Uterus (tissue), 4 donors: Measurements from ENCODE around the gene SLC22A15. TPM values are rescaled to one million over a fixed set of nuclear protein-coding genes. Genes with fewer than 3 reads are reported as not detected.
"Not testable (repeated sequence)": the region's sequence is repeated elsewhere in the genome, so short reads cannot be mapped to it uniquely, and the experiment has no call there.

Experiments
- DNase-seq, 2 donors: peaks; one replicate each; pipeline ENCODE4 v3.0.0-alpha.2; 2019 to 2020
- H3K27ac ChIP-seq, 2 donors: fragments of 200-600 bp; sonication (generic); 1 replicate in 1 of 2; 2 replicates in 1 of 2; pipeline ENCODE4 v1.5.1; 2016 to 2018
- H3K27me3 ChIP-seq, 2 donors: fragments of 200-600 bp; sonication (generic); one replicate each; pipeline ENCODE4 v1.5.1; 2018 to 2019; ENCODE audit warnings: control low read depth in 1 of 2
- H3K36me3 ChIP-seq, 2 donors: fragments of 200-600 bp; sonication (generic); one replicate each; pipeline ENCODE4 v1.5.1; 2019; ENCODE audit warnings: control low read depth in 1 of 2
- H3K4me1 ChIP-seq, 2 donors: fragments of 200-600 bp; sonication (generic); one replicate each; pipeline ENCODE4 v1.5.1; 2018 to 2019; ENCODE audit warnings: control low read depth in 1 of 2
- H3K4me3 ChIP-seq, 2 donors: fragments of 200-600 bp; sonication (generic); 1 replicate in 1 of 2; 2 replicates in 1 of 2; pipeline ENCODE4 v1.5.1; 2018 to 2019; ENCODE audit warnings: mild to moderate bottlenecking in 1 of 2
- H3K9me3 ChIP-seq, 2 donors: fragments of 200-600 bp; sonication (generic); one replicate each; pipeline ENCODE4 v1.5.1; 2019; ENCODE audit warnings: control low read depth in 1 of 2
- CTCF ChIP-seq, 4 experiments: fragments of 200-600 bp in 2 of 4; fragments of 450-650 bp in 2 of 4; sonication (generic) in 2 of 4; IDR thresholded peaks; one replicate each; pipeline ENCODE4 v1.5.1; 2016 to 2019; ENCODE audit warnings: antibody characterized with exemption in 4 of 4, mild to moderate bottlenecking in 2 of 4, moderate library complexity in 1 of 4
- POLR2A ChIP-seq, 2 donors: fragments of 450-650 bp; IDR thresholded peaks; one replicate each; pipeline ENCODE4 v1.6.1; 2016; ENCODE audit warnings: antibody characterized with exemption in 2 of 2, mild to moderate bottlenecking in 1 of 2, moderate library complexity in 1 of 2
- intact Hi-C: fragments of 100-400 bp; cut with DNase I; formaldehyde crosslinking; loops from one replicate; pipeline ENCODE4 v1.15.1; 2023; ENCODE audit warnings: low total_unique reads
- total RNA-seq, 4 donors: library from RNA; depleted of rRNA in 3 of 4; stranded (reverse); fragments of >200 nt in 3 of 4; gene quantifications; one replicate each; pipeline versions ENCODE4 v1.1.0 to v1.2.4, GENCODE V29; 2014 to 2023
- donor health status: DM: yes; HTN: yes; CAD: no.

Gene SLC22A15
- total RNA-seq, 4 donors from 2014 or later: 2.0 to 7.8 (median 3.8) TPM; not detected in 1

GRCh38 chr1:115989699-115990098, 13.4 kb downstream of the SLC22A15 start:
- no peak for DNase-seq
- no peaks in the 10 kb centered on the region for H3K27me3 ChIP-seq
- no peak for TF ChIP-seq CTCF (IDR thresholded peaks at IDR 0.05)
- TF ChIP-seq POLR2A (IDR thresholded peaks at IDR 0.05): no peak
- no peak overlapping the region for H3K27ac ChIP-seq
- H3K9me3 ChIP-seq: no peaks in the 10 kb centered on the region
- intact Hi-C loops: no loop called here
- H3K36me3 ChIP-seq: no peaks in the 10 kb centered on the region
- H3K4me3 ChIP-seq: no peak overlapping the region
- H3K4me1 ChIP-seq: no peaks in the 10 kb centered on the region

- H3K27ac ChIP-seq: no peak overlapping the region
- no peaks in the 10 kb centered on the region for H3K9me3 ChIP-seq
- intact Hi-C loops: no loop called here
- TF ChIP-seq POLR2A (IDR thresholded peaks at IDR 0.05): no peak
- TF ChIP-seq CTCF (IDR thresholded peaks at IDR 0.05): no peak
- no peaks in the 10 kb centered on the region for H3K27me3 ChIP-seq
- no peaks in the 10 kb centered on the region for H3K36me3 ChIP-seq
- DNase-seq: no peak
- H3K4me1 ChIP-seq: no peaks in the 10 kb centered on the region
- H3K4me3 ChIP-seq: no peak overlapping the region
Measured at GRCh38 chr1:115991909-115992308, 15.6 kb downstream of the SLC22A15 start.

GRCh38 chr1:115997921-115998320, 21.6 kb downstream of the SLC22A15 start:
- H3K36me3 ChIP-seq, H3K4me3 ChIP-seq, H3K4me1 ChIP-seq, H3K9me3 ChIP-seq, H3K27ac ChIP-seq, DNase-seq, H3K27me3 ChIP-seq, intact Hi-C loops: not testable (repeated sequence)

GRCh38 chr1:116001739-116002487, 25.6 kb downstream of the SLC22A15 start:
- intact Hi-C loops: no loop called here
- H3K9me3 ChIP-seq: no peaks in the 10 kb centered on the region
- TF ChIP-seq CTCF (IDR thresholded peaks at IDR 0.05): no peak
- no peak for TF ChIP-seq POLR2A (IDR thresholded peaks at IDR 0.05)
- no peak for DNase-seq
- H3K27me3 ChIP-seq: no peaks in the 10 kb centered on the region
- H3K4me3 ChIP-seq: no peak overlapping the region
- H3K27ac ChIP-seq: no peak overlapping the region
- H3K36me3 ChIP-seq: no peaks in the 10 kb centered on the region
- no peaks in the 10 kb centered on the region for H3K4me1 ChIP-seq

GRCh38 chr1:116002781-116003420, 26.6 kb downstream of the SLC22A15 start:
- Histone ChIP-seq H3K4me1 (no peaks in the 10 kb centered on the region), H3K36me3 (no peaks in the 10 kb centered on the region), H3K4me3 (no peak overlapping the region), H3K27ac (no peak overlapping the region), H3K27me3 (no peaks in the 10 kb centered on the region), H3K9me3 (no peaks in the 10 kb centered on the region)
- TF ChIP-seq POLR2A (IDR thresholded peaks at IDR 0.05): no peak
- TF ChIP-seq CTCF (IDR thresholded peaks at IDR 0.05): no peak
- intact Hi-C loops: no loop called here
- no peak for DNase-seq
